Measurements from ENCODE around the gene CLINT1.
A peak's percentile ranks its signal among the peaks of the same experiment; 100 is the strongest.

- TF ChIP-seq REST (IDR thresholded peaks at IDR 0.05; ENCODE audit: low read depth) (no peak), POLR2A (IDR thresholded peaks at IDR 0.05; ENCODE audit: borderline replicate concordance, extremely low read depth, insufficient read depth, insufficient read length) (peak; percentile 47), CEBPB (IDR thresholded peaks at IDR 0.05; ENCODE audit: low read depth) (no peak), POLR2AphosphoS5 (IDR thresholded peaks at IDR 0.05; ENCODE audit: low read depth, low read length) (peak; percentile 84), CTCF (IDR thresholded peaks at IDR 0.05 in 2 of 3, conservative IDR thresholded peaks at IDR 0.05 in 1 of 3; ENCODE audit: borderline replicate concordance in 1 of 3, insufficient read depth in 1 of 3, low read depth in 2 of 3, low read length in 2 of 3) (no peak), RAD21 (IDR thresholded peaks at IDR 0.05; ENCODE audit: low read depth) (no peak), ELF1 (IDR thresholded peaks at IDR 0.05; ENCODE audit: borderline replicate concordance, low read depth) (peak; percentile 85), EZH2phosphoT487 (IDR thresholded peaks at IDR 0.05; ENCODE audit: borderline replicate concordance) (no peak), JUND (IDR thresholded peaks at IDR 0.05) (no peak), MAX (IDR thresholded peaks at IDR 0.05) (peak; percentile 77; the same call in 1 of the 2 replicates)
Measured at GRCh38 chr5:157858527-157859226, at the start of gene CLINT1.

Measured in HCT116 (cell line).